GM11168 (cell line): ENCODE results near the gene NEUROD4.
"Not testable (repeated sequence)": the region's sequence is repeated elsewhere in the genome, so short reads cannot be mapped to it uniquely, and the experiment has no call there.

Source experiments
- in situ Hi-C: fragments of 300-500 bp; cut with MboI; formaldehyde crosslinking; loops from one replicate; pipeline ENCODE4 v1.12.0; 2022; ENCODE audit warnings: low sequenced_read_pairs; ENCODE audit not compliant: unreplicated experiment

Gene NEUROD4, protein sequence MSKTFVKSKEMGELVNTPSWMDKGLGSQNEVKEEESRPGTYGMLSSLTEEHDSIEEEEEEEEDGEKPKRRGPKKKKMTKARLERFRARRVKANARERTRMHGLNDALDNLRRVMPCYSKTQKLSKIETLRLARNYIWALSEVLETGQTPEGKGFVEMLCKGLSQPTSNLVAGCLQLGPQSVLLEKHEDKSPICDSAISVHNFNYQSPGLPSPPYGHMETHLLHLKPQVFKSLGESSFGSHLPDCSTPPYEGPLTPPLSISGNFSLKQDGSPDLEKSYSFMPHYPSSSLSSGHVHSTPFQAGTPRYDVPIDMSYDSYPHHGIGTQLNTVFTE

DNA sequence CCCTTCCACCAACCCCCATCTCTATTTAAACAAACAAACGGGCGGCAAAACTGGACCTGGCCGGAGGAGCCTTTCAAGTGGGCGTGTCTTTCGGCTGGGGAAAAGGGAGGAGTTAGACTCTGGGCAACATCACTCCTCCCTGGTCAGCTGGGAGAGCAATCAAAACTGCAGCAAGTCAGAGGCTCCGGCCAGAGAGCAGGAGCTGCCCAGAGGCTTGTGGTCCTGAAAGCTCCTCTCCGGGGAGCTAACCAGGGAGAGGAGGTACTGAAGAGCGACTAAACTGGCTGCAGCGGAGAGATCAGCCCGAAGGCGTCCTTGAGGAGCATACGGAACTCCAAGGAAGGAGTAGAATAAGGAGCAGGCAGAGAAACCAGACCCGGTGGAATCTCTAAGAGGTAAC is at the start of gene NEUROD4:
NEUROD4 (plus strand) TSS at position 191 of the 400 bp plus-strand sequence. CDS start 6,466 bp downstream, outside the sequence.
- in situ Hi-C loops = no loop called here

DNA sequence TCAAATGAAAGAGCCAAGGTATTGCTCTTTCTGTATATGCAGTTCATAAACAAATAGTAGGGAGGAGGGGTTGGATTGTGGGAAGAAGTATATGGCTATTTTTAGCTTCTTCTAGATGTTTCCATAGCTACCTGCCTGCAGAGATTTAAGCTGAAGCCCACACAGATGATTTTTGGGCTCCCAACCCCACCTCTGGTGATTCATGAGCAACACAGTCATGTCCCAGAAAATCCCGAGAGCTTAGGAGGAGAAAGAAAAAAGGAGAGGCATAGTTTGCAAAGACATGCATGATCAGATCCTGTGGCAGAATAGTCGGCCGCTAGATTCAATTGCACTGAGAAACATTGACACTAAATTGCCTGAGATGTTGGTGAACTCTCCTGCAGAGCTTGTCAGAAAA is 49.0 kb upstream of the NEUROD4 start:
- in situ Hi-C loops = no loop called here

DNA sequence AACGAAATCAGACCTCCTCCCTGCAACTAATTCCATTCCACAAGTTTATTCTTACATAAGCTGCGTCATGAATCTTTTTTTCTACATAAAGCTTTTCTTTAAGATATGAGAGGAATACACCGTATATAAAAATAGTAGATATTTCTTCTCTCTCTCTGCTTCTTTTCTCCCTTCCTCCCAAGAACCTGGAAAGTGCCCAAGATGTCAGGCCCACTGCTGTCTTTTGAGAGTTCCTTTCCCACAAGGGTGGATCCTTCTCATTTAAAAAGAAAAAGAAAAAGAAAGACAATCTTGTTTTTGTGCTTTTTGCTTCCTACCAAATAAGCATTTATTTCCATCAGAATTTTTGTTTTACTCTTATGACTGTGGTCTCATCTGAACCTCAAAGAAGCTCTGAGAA is 46.2 kb upstream of the NEUROD4 start:
- in situ Hi-C loops = no loop called here

DNA sequence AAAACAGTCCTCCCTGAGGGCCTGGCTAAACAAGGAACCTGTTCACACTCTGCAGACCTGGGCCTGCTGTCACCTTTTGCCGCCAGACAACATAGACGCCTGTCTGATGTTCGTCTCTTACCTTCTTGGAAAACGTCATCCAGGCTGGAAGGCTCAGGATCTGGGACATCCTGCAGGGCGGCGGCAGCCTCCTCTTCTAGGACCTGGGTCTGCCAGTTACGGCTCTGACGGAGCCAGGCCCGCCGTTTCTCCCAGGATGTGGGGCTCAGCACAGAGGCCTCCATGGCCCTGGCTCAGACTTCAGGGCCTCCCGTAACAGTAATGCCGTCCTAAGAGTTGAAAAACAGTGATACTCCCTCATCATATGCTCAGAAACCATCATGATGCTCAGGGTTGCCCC is 45.5 kb upstream of the NEUROD4 start:
- in situ Hi-C loops = no loop called here

DNA sequence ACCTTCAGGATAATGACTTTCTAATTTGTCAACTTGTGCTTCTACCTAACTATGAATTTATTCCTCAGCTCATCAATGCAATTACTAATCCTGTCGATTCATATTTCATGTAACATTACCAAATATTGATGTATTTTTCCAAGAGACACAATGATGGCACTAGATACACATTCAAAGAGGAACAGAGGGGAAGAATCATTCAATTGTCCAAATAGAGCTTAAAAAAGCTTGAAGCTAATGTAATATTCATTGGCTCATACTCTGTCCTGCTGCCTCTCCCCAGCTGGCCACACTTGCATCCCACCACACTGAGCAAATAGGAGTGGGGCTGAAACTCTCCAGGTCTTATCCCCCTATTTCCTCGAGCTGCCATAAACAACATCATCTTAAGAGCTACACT is 44.5 kb upstream of the NEUROD4 start:
- in situ Hi-C loops = no loop called here

DNA sequence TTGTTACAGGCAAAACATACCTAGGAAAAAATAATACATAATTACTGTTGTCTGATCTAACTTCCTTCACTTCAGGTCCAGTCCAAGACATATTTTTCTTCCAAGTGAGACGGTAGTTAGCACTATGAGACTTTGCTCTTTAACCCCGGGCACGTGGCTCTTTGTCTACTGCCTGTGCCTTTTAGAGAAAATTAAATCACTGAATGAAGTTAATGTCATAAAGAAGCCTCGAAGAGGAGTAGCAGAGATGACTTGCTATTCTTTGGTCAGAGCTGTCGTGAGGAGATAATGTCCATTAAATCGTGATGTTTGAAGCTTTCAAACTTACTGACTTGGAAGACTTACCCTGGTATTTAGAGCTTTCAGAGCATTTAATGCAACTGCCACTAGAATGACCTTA is 43.9 kb upstream of the NEUROD4 start:
- in situ Hi-C loops = no loop called here

DNA sequence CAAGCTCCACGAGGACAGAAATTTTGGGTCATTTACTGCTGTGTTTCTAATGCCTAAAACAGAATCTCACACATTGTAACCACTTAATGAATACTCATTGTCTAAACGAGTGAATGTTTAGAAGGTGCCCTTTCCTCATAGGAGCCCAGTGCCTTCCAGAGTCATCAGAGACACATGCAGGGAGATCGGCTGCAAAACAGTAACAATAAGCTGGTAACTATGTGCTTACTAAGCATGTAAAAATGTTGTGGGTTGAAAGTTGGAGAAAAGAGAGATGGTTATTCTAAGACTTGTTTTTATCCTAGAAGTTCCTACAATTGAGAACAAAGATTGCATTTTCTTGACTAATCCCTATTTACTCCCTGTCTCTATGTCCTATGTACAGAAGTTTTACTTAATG is 42.6 kb upstream of the NEUROD4 start:
- in situ Hi-C loops = no loop called here

DNA sequence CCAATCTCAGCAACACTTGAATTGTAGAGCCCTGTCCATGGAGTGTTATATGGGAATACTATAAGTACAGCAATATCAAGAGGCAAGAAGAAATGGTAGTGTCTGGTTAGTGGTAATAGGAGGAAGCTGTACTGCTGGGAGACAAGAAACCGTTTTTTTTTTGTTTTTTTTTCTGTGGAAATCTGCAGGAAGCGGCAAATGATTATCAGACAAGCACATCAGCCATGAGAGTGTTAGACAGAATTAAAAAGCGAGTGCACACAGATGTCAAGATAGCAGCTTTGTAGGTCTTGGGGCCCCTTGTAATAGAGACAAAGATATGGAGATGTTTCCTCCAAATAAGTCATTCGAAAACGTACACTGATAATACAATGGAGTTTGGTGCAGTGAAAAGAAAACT is 41.9 kb upstream of the NEUROD4 start:
- in situ Hi-C loops = no loop called here

DNA sequence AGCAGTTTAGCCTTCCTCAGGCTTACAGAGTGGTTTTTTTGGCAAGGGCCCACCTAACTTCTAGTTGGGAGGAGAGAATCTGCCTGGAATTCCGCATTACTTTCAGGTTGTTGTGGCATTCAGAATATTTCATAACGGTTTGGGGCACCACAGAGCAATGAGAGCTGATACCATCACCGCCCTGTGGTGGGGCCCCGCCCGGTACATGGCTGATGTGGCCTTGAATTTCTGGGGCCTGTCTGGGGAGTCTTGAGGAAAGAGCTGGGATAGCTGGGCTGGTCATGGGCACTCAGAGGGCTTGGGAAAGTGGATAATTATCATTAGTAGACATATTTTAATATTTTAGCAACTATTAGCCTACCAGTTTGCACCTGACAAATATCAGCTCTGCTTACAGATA is 39.4 kb upstream of the NEUROD4 start:
- in situ Hi-C loops = no loop called here

DNA sequence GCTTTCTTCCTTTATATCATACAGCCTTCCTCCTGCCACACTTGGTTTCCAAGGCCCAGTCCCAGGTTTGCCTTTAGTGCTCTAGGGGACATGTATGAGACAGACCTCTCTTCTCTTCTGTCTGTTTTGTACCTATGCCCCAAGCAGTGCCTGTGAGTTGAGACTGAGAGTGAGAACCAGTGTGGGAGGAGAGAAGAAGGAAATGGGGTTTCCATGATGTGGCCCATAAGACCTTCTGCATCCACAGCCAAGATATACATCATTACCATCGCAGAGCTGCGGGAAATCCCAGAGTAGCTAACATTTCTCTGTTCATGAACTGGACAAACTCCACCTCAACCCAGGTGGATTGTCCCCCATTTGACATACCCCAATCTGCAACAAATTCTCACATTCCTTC is 38.0 kb upstream of the NEUROD4 start:
- in situ Hi-C loops = no loop called here

DNA sequence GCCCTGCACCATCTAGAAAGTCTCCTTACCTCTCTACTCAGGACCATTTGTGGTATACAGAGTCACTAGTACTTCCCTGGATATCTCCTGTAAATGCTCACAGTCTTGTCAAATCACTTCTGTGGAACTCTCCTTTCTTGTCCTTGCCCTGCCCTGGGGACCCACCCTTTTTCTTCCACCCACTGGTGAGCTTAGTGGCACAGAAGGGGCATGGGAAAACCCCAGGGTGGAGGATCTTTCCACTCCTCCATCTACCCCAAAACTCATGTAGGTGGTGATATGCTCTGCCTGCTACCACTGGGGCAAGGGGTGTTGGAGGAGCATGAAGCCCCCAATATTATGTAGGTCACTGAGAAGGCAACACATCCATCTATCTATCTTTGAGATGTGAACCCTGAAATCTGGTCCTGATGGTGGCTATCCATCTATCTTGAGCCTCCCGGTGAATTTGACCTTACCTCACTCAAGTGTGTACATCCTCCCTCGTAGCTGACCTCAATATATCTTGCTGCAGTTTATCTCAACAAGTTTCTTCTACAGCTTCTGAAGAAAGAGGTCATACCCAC is 36.2 kb upstream of the NEUROD4 start:
- in situ Hi-C loops = no loop called here

DNA sequence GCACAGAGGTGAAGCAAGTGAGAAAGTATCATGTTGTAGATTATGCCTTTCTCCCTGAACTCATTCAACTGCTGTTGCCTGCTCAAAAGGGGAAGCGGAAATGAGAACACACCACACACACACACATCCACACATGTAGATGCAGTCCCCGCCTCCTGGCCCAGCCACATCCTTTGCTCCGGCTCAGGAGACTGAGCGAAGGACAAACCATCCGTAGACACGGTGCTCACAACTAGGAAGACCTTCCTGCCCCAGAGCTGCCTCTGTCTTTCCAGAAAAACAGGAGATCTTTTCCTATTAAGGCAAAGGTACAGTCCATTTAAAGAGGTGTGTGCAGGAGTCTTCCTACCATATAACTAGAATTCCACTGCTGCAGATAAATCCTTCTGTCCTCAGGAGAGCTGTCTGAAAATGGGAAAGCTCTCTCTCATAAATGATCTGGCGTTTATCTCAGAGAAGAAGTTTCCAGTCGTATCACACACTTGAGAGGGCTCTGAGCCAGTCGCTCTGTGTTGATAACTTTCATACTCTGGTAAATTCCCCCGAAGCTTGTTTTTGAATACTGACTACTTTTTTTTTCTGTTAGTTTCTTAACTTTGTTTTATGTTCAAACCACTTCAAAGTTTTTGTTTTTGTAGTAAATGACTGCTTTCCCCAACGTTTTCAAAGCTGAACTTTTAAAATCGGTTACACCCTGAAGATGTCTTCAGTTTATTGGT is 35.0 kb upstream of the NEUROD4 start, which contains the start of gene TESPA1:
TESPA1 (minus strand) TSS at position 105 of the 719 bp plus-strand sequence. CDS start 10,200 bp downstream, outside the sequence.
- in situ Hi-C loops = no loop called here

DNA sequence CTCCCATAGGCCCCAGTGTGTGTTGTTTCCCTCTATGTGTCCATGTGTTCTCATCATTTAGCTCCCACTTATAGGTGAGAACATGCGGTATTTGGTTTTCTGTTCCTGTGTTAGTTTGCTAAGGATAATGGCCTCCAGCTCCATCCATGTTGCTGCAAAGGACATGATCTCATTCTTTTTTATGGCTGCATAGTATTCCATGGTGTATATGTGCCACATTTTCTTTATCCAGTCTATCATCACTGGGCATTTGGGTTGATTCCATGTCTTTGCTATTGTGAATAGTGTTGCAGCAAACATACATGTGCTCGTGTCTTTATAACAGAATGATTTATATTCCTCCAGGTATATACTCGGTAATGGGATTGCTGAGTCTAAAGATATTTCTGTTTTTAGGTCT is 33.0 kb upstream of the NEUROD4 start:
- in situ Hi-C loops = not testable (repeated sequence)

DNA sequence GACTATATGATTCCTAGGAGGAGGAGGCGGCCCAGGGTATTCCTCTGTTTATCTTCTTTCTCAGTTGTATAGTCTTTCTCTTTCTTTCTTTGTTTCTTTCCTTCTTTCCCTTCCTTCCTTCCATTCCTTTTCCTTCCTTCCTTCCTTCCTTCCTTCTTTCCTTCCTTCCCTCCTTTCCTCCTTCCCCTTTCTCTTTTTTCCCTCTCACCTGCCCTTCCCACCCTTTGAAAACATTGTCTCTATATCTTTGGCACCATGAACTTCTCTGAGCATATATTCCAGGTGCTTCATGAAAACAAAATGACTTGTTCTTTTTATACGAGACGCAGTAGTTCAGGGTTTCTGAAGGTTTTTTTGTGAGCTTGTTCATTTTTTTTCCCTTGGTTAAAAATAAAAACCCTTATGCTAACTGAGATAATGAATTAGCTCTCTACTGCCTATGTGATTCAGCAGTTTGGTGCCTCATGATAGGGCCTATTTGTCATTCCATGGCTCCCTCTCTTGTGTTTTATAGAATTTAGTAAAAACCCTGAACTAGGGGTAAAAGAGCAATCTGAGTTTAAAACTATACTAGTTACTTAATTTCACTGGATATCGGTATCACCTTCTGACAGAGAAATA is 32.1 kb upstream of the NEUROD4 start:
- in situ Hi-C loops = no loop called here

DNA sequence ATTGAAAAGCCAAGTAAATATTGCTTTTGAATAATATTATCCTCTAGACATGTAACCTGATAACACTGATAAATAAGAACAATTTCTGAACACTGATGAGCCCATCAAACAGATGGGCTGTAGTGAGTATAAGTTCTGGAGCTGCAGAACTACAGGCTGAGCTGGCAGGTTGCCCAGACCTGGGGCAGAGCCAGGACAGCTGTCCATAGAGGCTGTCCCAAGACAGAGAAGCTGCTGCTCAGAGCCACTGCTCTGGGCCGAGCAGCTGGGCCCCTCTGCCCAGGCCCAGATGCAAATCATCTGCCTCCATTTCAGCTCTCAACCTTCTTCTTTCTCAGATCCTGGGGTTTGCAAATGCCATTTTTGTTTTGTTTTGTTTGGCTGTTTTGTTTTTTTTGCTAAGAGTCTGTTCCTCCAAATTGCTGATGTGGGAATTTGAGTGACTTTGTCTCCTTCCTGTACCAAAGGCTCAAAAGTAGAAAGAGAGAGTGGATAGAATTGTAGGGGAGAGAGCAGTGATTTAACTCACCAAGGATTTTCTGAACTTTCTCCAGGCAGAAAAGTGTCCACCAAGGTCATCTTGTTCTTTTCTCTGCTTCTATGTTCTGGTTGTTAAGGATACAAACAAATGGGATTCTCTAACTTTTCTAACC is 31.2 kb upstream of the NEUROD4 start:
- in situ Hi-C loops = no loop called here

DNA sequence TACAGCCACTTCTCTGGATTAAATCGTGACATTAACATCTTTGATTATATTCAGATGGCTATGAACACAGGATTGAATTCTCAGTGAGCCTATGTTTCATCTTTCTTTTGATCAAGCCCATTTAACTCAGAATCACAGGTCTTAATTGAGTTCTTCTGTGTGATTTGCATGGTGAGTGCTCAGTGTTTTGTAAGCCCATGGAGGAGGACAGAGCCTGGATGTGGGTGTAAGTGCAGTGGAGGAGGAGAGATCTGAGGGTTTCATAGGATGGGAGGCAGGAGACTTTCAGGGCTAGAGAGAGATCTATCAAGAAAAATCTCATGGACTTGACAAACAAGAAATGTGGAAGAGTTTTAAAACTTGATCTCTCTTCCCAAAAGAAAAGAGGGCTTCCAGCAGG is 29.9 kb upstream of the NEUROD4 start:
- in situ Hi-C loops = loop anchor here (5.0 kb wide), 1 partner anchor 77 kb away; no protein-coding TSS in a partner anchor

DNA sequence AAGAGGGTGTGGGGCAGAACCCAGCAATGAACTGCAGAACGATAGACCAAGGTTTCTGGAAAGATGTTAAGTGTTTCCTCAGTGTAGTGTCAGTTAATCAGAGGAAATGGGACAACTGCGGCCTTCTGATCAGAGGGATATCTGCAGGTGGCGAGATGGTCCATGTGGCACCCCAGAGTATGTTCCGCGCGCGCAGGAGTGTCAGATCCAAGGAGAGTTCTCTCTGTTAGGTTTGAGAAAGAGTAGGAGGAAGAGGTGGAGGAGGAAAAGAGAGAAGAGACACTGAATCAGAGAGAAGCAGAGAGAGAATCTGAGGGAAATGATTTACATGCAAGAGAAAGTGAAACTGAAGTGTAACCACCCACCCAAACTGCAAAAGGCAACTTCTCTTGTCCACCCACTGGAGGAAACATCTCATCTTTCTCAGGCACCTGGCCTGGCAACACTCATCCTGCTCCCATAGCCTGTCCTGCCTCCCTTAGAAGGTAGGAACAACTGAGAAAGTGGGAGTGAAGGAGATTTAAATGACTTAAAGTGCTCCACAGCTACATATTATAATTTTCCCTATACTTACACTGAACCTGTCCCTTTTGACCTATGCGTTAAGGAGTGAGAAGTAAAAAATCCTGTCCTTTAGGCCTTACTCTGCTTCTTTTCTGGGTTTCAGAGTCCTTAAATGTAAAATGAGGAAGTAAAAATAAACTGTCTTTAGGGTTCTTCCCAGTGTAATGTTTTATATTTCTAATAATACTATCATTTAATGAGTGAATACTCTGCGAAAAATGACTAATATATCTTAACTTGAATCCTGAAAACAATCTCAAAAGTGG is 28.4 kb upstream of the NEUROD4 start:
- in situ Hi-C loops = loop anchor here (5.0 kb wide), 1 partner anchor 76 kb away; no protein-coding TSS in a partner anchor

DNA sequence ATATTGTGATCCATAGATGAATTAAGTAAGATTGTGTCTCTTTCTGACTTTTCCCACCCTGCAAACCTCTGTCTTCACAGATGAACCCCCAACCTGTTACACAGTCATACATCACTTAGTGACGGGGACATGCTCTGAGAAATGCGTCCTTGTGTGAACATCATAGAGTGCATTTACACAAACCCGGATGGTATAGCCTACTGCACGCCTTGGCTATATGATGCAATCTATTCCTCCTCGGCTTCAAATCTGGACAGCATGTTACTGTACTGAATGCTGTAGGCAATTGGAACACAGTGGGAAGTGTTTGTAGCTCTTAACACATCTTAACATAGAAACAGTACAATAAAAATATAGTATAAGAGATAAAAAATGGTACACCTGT is 27.8 kb upstream of the NEUROD4 start:
- in situ Hi-C loops = loop anchor here (5.0 kb wide), 1 partner anchor 75 kb away; no protein-coding TSS in a partner anchor

DNA sequence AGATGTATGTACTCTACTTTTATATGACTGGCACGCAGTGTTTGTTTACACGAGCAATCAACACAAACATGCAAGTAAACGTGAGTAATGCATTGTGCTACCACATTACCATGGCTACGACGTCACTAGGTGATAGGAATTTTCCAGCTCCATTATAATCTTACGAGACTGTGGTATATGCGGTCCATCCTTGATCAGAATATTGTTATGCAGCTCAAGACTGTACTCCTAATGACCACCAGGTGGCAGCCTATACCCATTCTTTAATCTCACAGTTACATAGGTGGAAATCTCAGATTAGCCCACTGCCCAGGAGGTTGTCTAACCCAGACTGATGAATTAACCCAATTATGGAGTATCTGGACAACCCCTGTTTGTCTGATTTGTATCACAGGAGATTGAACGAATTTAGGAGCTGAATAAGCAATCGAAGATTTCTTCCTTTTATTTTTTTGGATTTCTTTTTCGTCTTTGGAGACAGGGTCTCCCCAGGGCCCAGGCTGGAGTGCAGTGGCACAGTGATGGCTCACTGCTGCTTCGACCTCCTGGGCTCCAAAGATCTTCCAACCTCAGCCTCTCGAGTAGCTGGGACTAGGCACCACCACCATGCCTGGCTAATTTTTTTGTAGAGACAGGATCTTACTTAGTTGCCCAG is 26.5 kb upstream of the NEUROD4 start:
- in situ Hi-C loops = loop anchor here (5.0 kb wide), 1 partner anchor 74 kb away; no protein-coding TSS in a partner anchor
